GM21528 (cell line): ENCODE results near the gene RDH8.

Experiments used
- ATAC-seq: cut with Tn5 transposase; IDR thresholded peaks from one replicate; pipeline ENCODE4 v1.9.1; 2021; ENCODE audit warnings: mild to moderate bottlenecking, moderate library complexity; ENCODE audit not compliant: unreplicated experiment, low FRiP score

RDH8 gene, protein sequence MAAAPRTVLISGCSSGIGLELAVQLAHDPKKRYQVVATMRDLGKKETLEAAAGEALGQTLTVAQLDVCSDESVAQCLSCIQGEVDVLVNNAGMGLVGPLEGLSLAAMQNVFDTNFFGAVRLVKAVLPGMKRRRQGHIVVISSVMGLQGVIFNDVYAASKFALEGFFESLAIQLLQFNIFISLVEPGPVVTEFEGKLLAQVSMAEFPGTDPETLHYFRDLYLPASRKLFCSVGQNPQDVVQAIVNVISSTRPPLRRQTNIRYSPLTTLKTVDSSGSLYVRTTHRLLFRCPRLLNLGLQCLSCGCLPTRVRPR

GRCh38 chr19:10013316-10013715, at the start of gene RDH8:
TSS of gene RDH8 (plus strand) at chr19:10013483. CDS start at chr19:10013498, 15 bp downstream.
- no peak for ATAC-seq

GRCh38 chr19:9966024-9966423, 47.3 kb upstream of the RDH8 start:
- ATAC-seq: no peak

DNA sequence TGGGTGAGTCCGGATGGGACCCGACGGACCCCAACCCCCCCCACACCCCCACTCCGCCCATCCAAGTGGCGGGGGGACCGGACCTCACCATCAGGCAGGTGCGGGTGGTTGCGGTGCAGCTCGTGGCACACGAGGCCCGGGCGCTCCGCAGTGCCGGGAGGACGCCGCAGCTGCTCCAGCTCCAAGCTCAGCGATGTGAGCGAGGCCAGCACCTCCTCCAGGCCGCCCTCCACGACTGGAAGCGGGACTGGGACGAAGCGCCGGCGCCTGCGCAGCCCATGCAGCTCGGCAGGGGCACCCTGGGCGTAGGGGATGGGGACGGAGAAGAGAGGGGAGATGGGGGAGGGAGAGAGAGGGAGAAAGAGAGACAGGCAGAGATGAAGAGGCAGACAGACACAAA, 46.8 kb upstream of the RDH8 start:
- ATAC-seq: no peak

DNA sequence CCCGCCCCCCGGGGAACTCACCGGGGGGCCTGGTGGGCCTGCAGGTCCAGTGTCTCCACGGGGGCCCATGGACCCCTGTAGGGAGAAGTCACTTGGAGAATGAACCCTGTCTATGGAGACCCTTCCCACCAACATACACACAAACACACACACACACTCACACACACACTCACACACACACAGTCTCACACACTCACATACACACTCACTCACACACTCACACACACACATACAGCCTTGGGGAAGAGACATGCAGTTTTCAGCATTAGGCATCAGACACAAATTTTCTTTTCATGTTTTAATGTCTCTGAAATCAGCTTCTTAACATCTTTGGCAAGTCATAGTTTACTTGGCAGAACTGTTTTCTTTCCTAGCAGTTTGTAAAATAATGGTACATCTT, 46.0 kb upstream of the RDH8 start:
- no peak for ATAC-seq

DNA sequence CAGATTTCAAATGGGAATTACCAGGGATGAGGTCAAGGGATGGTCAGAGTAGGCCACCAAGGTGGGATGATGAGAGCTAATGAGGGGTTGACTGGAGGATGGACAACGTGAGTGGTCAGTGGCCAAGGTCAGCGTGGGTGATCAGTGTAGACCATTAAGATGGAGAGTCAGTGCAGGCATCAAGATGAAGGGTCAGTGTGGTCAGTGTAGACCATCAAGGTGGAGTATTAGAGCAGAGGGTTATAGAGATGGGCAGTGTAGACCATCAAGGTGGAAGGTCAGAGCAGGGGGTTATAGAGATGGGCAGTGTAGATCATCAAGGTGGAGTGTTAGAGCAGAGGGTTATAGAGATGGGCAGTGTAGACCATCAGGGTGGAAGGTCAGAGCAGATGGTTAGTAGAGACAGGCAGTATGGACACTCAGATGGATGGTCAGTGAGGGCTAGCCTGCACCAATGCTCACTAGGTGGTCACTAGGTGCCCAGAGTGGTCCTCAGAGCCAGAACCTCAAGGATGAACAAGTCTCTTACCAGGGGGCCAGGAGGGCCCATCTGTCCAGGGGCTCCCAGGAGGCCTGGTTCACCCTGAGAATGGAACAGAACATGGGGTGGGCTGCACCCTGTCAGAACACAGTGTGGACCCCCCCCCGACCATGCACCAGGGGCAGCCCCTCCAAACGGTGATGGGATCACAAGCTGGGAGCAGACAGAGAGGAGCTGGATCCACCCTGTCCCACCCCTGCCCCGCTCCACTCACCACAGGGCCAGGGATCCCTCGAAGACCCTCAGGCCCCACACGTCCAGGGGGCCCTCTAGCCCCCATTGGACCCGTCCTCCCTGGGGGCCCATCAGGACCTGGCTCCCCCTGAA, 44.2 kb upstream of the RDH8 start:
- ATAC-seq: no peak

- no peak for ATAC-seq
Measured at GRCh38 chr19:9969688-9969975, 43.7 kb upstream of the RDH8 start.

DNA sequence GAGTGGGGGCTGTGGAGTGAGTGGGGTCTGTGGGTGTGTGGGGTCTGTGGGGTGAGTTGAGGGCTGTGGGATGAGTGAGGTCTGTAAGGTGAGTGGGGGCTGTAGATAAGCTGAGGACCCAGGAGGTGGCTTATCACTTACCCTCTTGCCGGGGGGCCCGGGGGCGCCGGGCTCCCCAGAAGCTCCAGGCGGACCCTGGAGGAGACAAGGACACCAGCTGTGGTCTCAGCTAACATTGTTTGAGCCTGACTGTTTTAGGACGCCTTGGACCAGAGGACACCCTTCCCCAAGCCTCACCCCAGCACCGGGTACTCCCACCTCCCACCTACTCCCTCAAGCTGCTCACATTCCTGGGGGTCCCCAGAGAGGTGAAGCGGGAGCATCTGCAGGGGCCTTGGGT, 42.8 kb upstream of the RDH8 start:
- ATAC-seq: no peak

DNA sequence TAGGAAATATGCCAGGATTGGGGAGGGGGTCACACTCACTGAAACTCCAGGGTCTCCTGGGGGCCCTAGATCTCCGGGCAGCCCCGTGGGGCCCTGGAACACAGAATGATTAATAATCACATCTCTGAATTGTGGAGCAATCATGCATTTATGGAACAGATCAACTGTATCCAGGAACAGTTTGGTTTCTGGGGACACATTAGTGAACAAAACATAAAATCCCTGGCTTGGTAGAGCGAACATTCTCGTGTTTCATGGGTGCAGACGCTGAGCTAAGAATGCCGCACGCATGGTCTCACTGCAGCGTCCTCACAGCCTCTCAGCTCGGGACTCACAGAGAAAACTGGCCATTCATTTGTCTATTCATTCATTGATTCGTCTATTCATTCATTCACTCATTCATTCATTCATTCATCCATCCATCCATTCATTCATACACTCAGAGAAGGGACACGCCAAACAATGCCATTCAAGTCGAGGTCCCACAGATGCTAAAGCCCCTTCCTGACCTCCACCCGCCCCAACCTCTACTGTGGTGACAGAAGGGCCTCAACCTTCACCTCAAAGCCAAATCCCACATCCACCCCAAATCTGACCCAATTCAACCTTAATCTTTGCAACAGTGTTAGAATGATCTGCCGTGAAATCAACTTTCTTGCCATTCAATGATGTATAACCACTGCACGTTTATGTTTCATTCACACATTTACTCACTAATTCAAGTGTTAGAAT, 42.0 kb upstream of the RDH8 start:
- no peak for ATAC-seq

- ATAC-seq: no peak
Measured at GRCh38 chr19:9972103-9972502, 41.2 kb upstream of the RDH8 start.

DNA sequence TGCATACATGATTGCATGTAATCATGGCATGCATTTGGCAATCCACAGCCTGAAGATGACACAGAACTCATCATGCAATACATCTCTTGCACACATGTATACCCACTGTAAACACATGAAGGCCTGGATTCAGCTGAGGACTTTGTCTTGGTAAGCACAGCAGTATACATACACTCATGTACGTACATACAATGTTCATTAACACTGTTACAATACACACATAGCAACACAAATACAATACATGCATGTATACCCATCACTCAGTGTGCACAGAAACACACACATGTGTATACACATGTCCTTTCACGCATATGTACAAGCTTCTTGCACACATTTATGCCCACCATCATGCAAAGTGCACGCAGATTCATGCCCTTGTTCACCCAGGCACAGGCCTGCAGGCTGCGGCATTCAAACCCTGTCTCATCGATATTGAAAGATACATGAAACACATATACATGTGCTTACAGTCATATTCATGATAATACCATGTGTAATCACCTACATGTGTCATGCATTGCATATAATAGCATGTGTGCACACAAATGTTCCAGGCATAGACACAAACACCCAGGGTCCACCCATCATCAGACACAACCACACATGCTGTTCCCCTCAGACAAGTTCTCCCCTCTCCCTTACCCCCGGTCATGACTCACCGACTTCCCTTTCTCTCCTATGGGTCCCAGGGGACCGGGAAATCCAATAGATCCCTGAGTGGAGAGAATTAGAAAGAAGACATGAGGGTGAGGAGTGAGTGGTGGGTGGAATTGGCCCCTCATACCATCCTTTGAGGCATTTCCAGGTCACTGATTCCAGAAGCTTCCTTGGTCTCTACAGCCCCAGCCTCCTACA, 31.6 kb upstream of the RDH8 start:
- ATAC-seq: no peak

GRCh38 chr19:9986787-9987281, 26.4 kb upstream of the RDH8 start:
- ATAC-seq: no peak

DNA sequence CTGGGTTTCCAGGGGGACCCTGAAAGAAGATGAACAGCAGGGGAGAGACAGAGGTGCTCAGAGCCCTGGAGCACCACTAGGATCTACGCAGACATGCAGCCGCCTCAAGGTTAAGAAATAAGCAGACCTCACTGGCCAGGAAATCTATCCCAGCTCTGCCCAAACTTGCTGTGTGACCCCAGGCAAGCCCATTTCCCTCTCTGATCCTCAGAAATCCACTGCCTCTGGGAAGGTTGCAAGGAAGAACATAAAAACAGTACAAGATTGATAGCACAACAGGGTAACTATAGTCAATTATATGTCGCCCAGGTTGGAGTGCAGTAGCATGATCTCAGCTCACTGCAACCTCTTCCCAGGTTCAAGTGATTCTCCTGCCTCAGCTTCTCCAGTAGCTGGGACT, 23.8 kb upstream of the RDH8 start:
- no peak for ATAC-seq

DNA sequence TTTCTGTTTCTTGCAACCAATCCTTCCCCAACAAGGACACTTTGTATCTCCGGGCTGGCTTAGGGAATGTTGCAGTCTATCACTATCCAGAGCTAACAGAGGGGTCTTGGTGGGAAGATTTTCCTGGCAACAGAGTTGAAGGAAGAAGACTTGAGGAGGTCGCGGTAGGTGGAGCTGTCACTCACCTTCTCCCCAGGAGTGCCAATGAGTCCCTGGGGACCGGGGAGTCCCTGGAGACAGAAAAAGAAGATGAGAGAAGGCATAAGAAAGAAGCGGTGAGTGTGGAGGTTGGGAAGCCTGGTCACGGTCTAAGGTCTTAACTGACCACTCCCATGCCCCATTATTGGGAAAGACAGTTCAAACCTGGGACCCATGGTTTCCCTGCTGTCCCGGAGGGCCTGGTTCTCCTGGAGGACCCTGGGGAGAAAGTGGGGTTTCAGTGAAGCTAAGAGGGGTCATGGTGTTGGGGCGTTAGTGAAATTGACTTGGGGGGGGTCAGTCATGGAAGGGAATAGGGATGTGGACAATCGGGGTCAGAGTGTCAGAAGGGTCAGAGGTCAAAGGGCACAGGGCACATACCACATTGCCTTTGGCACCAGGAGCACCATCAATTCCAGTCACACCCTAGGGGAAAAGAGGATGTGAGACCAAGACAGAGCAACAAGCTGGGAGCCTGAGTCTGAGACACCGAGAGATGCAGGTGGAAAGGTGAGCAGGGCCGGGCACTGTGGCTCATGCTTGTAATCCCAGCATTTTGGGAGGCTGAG, 21.7 kb upstream of the RDH8 start:
- no peak for ATAC-seq

DNA sequence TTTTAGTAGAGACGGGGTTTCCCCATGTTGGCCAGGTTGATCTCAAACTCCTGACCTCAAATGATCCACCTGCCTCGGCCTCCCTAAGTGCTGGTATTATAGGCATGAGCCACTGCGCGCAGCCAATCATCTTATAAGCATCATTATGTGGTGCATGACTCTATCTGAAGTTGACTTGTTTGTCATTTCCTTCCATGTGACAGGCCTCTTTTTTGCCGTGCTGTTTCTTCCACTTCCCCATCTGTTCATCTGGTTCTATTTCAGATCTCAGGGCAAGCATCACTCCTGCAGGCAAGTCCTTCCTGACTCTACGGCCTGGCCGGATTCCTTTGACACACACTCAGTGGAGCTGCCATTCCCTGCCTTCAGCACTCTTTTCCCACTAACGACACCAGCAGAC, 18.2 kb upstream of the RDH8 start:
- ATAC-seq: no peak

- ATAC-seq: no peak
Measured at GRCh38 chr19:9995999-9996398, 17.3 kb upstream of the RDH8 start.

DNA sequence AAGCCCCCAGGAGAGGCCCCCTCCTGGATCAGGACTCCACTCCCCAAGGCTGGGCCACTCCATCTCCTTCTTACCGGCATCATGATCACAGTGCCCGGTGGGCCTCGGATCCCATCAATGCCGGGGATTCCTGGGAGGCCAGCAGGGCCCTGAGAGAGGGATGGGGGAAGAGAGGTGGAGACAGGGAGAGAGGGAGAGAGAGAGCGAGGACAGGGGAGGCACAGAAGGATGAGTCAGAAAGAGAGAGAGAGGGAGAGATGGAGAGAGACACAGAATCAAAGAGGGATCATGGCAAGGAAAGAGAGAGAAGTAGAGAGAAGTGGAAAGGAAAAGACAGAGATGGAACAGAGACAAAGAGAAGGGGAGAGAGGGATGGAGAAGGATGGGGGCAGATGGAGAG, 16.7 kb upstream of the RDH8 start:
- ATAC-seq: no peak

DNA sequence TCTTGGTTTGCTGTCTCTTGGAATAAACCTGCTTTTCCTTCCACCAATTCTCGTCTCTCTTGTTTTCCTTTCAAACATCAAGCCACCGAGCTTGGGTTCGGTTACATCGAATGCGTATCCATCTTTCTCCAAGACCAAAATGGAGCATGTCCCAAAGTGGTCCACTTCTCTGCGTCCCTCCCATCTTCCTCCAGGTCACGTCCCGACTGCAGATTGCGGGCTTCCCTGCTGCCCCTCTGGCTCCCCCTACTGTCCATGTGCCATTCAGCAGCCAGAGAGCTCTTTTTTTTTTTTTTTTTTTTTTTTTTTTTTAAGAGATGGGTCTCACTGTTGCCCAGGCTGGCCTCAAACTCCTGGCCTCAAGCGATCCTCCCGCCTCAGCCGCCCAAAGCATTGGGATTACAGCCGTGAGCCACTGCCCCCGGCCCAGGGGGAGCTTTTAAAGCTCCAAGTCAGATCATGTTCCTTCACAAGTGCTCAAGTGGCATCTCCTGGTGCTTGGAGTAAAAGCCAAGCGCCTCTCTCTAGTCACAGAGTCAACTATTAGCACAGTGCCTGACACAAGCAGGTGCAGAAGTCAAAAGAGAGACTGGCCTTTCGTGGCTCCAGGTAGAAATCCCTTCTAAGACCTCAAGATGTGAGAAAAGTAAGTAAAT, 13.0 kb upstream of the RDH8 start:
- no peak for ATAC-seq

- no peak for ATAC-seq
Measured at GRCh38 chr19:10001899-10002298, 11.4 kb upstream of the RDH8 start.

- no peak for ATAC-seq
Measured at GRCh38 chr19:10003271-10003670, 10.0 kb upstream of the RDH8 start.
